H9 (cell line): ENCODE data around the gene AHCY. TPM values are rescaled to one million over a fixed set of nuclear protein-coding genes. Genes with fewer than 3 reads are reported as not detected.

Experiments used
- DNase-seq: peaks from one replicate; pipeline ENCODE4 v3.0.0-alpha.2; 2017
- H2AFZ ChIP-seq: one replicate; pipeline ENCODE4 v1.6.1; 2013; ENCODE audit warnings: mild to moderate bottlenecking, low read length, control low read depth, moderate library complexity
- H2AK5ac ChIP-seq: 2 replicates; pipeline ENCODE4 v1.6.1; 2013; ENCODE audit warnings: low read length, control low read depth, mixed read lengths; ENCODE audit not compliant: insufficient read length
- H2BK120ac ChIP-seq: one replicate; pipeline ENCODE4 v1.6.1; 2013; ENCODE audit warnings: low read depth, mild to moderate bottlenecking, low read length, control low read depth, inconsistent platforms; ENCODE audit not compliant: poor library complexity, severe bottlenecking
- H2BK12ac ChIP-seq: 2 replicates; pipeline ENCODE4 v1.6.1; 2013; ENCODE audit warnings: low read length, control low read depth, mixed read lengths, low read depth; ENCODE audit not compliant: insufficient read length
- H2BK15ac ChIP-seq: 2 replicates; pipeline ENCODE4 v1.6.1; 2013; ENCODE audit warnings: low read depth, low read length, control low read depth
- H2BK20ac ChIP-seq: one replicate; pipeline ENCODE4 v1.6.1; 2013; ENCODE audit warnings: low read depth, mild to moderate bottlenecking, low read length, control low read depth, inconsistent platforms; ENCODE audit not compliant: poor library complexity, severe bottlenecking
- H2BK5ac ChIP-seq: 2 replicates; pipeline ENCODE4 v1.6.1; 2013; ENCODE audit warnings: low read length, control low read depth, mixed read lengths; ENCODE audit not compliant: insufficient read length
- H3K14ac ChIP-seq: 2 replicates; pipeline ENCODE4 v1.6.1; 2013; ENCODE audit warnings: low read length, control low read depth; ENCODE audit not compliant: insufficient read depth
- H3K18ac ChIP-seq: 2 replicates; pipeline ENCODE4 v1.6.1; 2013; ENCODE audit warnings: low read depth, mild to moderate bottlenecking, mixed read lengths, low read length, control low read depth; ENCODE audit not compliant: insufficient read length
- H3K23ac ChIP-seq: 2 replicates; pipeline ENCODE4 v1.6.1; 2013; ENCODE audit warnings: low read length, control low read depth, mixed read lengths, low read depth; ENCODE audit not compliant: insufficient read length
- H3K23me2 ChIP-seq: 2 replicates; pipeline ENCODE4 v1.6.1; 2013; ENCODE audit warnings: low read depth, mild to moderate bottlenecking, mixed read lengths, low read length, control low read depth; ENCODE audit not compliant: insufficient read length, poor library complexity, severe bottlenecking
- H3K27ac ChIP-seq: 2 replicates; pipeline ENCODE4 v1.5.1; 2013; ENCODE audit warnings: low read length, control low read depth, mixed read lengths, low read depth; ENCODE audit not compliant: insufficient read length
- H3K27me3 ChIP-seq: 2 replicates; pipeline ENCODE4 v1.6.1; 2013; ENCODE audit warnings: low read length, control low read depth, inconsistent platforms; ENCODE audit not compliant: insufficient read depth
- H3K4ac ChIP-seq: 2 replicates; pipeline ENCODE4 v1.6.1; 2013; ENCODE audit warnings: low read depth, mild to moderate bottlenecking, control low read depth, inconsistent platforms, low read length, moderate library complexity
- H3K4me1 ChIP-seq: 2 replicates; pipeline ENCODE4 v1.6.1; 2013; ENCODE audit warnings: low read length, control low read depth, inconsistent platforms; ENCODE audit not compliant: insufficient read depth
- H3K4me2 ChIP-seq: 2 replicates; pipeline ENCODE4 v1.6.1; 2013; ENCODE audit warnings: low read length, control low read depth, mixed read lengths; ENCODE audit not compliant: insufficient read length, insufficient read depth
- H3K56ac ChIP-seq: 2 replicates; pipeline ENCODE4 v1.6.1; 2013; ENCODE audit warnings: low read depth, mild to moderate bottlenecking, mixed read lengths, low read length, control low read depth; ENCODE audit not compliant: insufficient read length
- H3K79me1 ChIP-seq: 2 replicates; pipeline ENCODE4 v1.6.1; 2013; ENCODE audit warnings: low read depth, mild to moderate bottlenecking, moderate library complexity, low read length, control low read depth, inconsistent platforms; ENCODE audit not compliant: insufficient read depth, poor library complexity, severe bottlenecking
- H3K79me2 ChIP-seq: 2 replicates; pipeline ENCODE4 v1.6.1; 2013; ENCODE audit warnings: low read length, control low read depth, inconsistent platforms; ENCODE audit not compliant: insufficient read depth
- H3K9ac ChIP-seq: 2 replicates; pipeline ENCODE4 v1.6.1; 2013; ENCODE audit warnings: low read length, control low read depth, mixed read lengths; ENCODE audit not compliant: insufficient read length; ENCODE audit errors: extremely low read depth
- H3K9me3 ChIP-seq: one replicate; pipeline ENCODE4 v1.6.1; 2013; ENCODE audit warnings: low read depth, low read length, inconsistent platforms; ENCODE audit not compliant: control insufficient read depth
- H3T11ph ChIP-seq: one replicate; pipeline ENCODE4 v1.6.1; 2013; ENCODE audit warnings: mild to moderate bottlenecking, low read length, control low read depth, inconsistent platforms
- H4K20me1 ChIP-seq: one replicate; pipeline ENCODE4 v1.6.1; 2013; ENCODE audit not compliant: control insufficient read depth, insufficient read length, insufficient read depth
- H4K5ac ChIP-seq: 2 replicates; pipeline ENCODE4 v1.6.1; 2013; ENCODE audit warnings: low read depth, mild to moderate bottlenecking, mixed read lengths, low read length, control low read depth; ENCODE audit not compliant: insufficient read length
- H4K8ac ChIP-seq: replicated peaks from 2 replicates; pipeline ENCODE4 v1.6.1; 2013; ENCODE audit warnings: low read length, control low read depth, mixed read lengths, low read depth; ENCODE audit not compliant: insufficient read length
- H4K91ac ChIP-seq: 2 replicates; pipeline ENCODE4 v1.6.1; 2013; ENCODE audit warnings: low read depth, mild to moderate bottlenecking, moderate library complexity, mixed read lengths, low read length, control low read depth; ENCODE audit not compliant: insufficient read length
- H3K27ac Mint-ChIP-seq, 3 experiments: 2 replicates in 2 of 3; 3 replicates in 1 of 3; pipeline ENCODE4 v1.8.0; 2020 to 2021; ENCODE audit warnings: mixed read lengths in 3 of 3, mild to moderate bottlenecking in 1 of 3, moderate library complexity in 1 of 3
- H3K27me3 Mint-ChIP-seq: 2 replicates; pipeline ENCODE4 v1.8.0; 2021; ENCODE audit warnings: low read depth, mild to moderate bottlenecking, moderate library complexity, mixed read lengths
- H3K36me3 Mint-ChIP-seq, 3 experiments: 2 replicates in 2 of 3; 3 replicates in 1 of 3; pipeline ENCODE4 v1.8.0; 2020 to 2021; ENCODE audit warnings: low read depth in 3 of 3, mixed read lengths in 3 of 3; ENCODE audit not compliant: insufficient read depth in 1 of 3
- H3K4me1 Mint-ChIP-seq, 2 experiments: 2 replicates each; pipeline ENCODE4 v1.8.0; 2020; ENCODE audit warnings: mixed read lengths in 2 of 2
- H3K4me3 Mint-ChIP-seq, 2 experiments: 2 replicates in 1 of 2; 3 replicates in 1 of 2; pipeline ENCODE4 v1.8.0; 2020 to 2021; ENCODE audit warnings: mild to moderate bottlenecking in 2 of 2, mixed read lengths in 2 of 2, moderate library complexity in 1 of 2
- H3K9me3 Mint-ChIP-seq, 2 experiments: 2 replicates in 1 of 2; 3 replicates in 1 of 2; pipeline ENCODE4 v1.8.0; 2020; ENCODE audit warnings: mild to moderate bottlenecking in 2 of 2, mixed read lengths in 2 of 2, moderate library complexity in 1 of 2
- WGBS: extraction: QIAGEN DNeasy Blood & Tissue Kit; methylation state at CpG from one replicate; pipeline ENCODE4 v1.1.7; 2013; ENCODE audit warnings: missing lambda C conversion rate, low lambda C conversion rate, mixed read lengths; ENCODE audit not compliant: insufficient read length; ENCODE audit errors: extremely low coverage; 5-methylcytosine and 5-hydroxymethylcytosine counted together
- total RNA-seq: library from RNA; stranded (reverse); gene quantifications from 2 replicates; pipeline ENCODE4 v1.2.1, GENCODE V29; 2021
- TF ChIP-seq, protein P1 (sequence below): fragments of 200-600 bp; sonication (generic); conservative IDR thresholded peaks from 3 replicates; pipeline ENCODE4 v1.8.0; 2021; ENCODE audit warnings: antibody characterized with exemption, mild to moderate bottlenecking

AHCY gene
- total RNA-seq, 1 experiment from 2014 or later = 461 TPM

- H3K4me3 Mint-ChIP-seq = no peak overlapping the region
- no peak overlapping the region for H3K18ac ChIP-seq
- H3K23ac ChIP-seq = no peak overlapping the region
- no peak overlapping the region for H3K4ac ChIP-seq
- no peak overlapping the region for H2AK5ac ChIP-seq
- no CpG with 5 or more reads among the region's 3 CpGs for WGBS
- H3K4me2 ChIP-seq = no peak overlapping the region
- H3K56ac ChIP-seq = no peak overlapping the region
- no peak overlapping the region for H2BK15ac ChIP-seq
- H3K27ac ChIP-seq = no peak overlapping the region
- H3K27ac Mint-ChIP-seq = no peak overlapping the region; a peak in 1 of 7 replicates
- no peak overlapping the region for H4K8ac ChIP-seq
- no peaks in the 10 kb centered on the region for H3K9me3 Mint-ChIP-seq
- no peaks in the 10 kb centered on the region for H3K36me3 Mint-ChIP-seq
- no peak overlapping the region for H3T11ph ChIP-seq
- no peak overlapping the region for H4K5ac ChIP-seq
- H3K9ac ChIP-seq = no peak overlapping the region
- no peak overlapping the region for H4K91ac ChIP-seq
- H3K23me2 ChIP-seq = no peaks in the 10 kb centered on the region
- no peaks in the 10 kb centered on the region for H4K20me1 ChIP-seq
- H2AFZ ChIP-seq = no peak overlapping the region
- H3K4me1 ChIP-seq = no peaks in the 10 kb centered on the region
- H3K4me1 Mint-ChIP-seq = peaks cover 8 to 10% of the 10 kb centered on the region in 2 experiments
- no peak overlapping the region for H2BK120ac ChIP-seq
- no peaks in the 10 kb centered on the region for H3K9me3 ChIP-seq
- no peak overlapping the region for H3K14ac ChIP-seq
- DNase-seq = no peak
- no peak overlapping the region for H2BK20ac ChIP-seq
- TF ChIP-seq, protein P1, sequence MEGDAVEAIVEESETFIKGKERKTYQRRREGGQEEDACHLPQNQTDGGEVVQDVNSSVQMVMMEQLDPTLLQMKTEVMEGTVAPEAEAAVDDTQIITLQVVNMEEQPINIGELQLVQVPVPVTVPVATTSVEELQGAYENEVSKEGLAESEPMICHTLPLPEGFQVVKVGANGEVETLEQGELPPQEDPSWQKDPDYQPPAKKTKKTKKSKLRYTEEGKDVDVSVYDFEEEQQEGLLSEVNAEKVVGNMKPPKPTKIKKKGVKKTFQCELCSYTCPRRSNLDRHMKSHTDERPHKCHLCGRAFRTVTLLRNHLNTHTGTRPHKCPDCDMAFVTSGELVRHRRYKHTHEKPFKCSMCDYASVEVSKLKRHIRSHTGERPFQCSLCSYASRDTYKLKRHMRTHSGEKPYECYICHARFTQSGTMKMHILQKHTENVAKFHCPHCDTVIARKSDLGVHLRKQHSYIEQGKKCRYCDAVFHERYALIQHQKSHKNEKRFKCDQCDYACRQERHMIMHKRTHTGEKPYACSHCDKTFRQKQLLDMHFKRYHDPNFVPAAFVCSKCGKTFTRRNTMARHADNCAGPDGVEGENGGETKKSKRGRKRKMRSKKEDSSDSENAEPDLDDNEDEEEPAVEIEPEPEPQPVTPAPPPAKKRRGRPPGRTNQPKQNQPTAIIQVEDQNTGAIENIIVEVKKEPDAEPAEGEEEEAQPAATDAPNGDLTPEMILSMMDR = no peak
- no peak overlapping the region for H2BK5ac ChIP-seq
- H3K79me1 ChIP-seq = no peaks in the 10 kb centered on the region
- H3K27me3 Mint-ChIP-seq = no peaks in the 10 kb centered on the region
- no peak overlapping the region for H2BK12ac ChIP-seq
- no peaks in the 10 kb centered on the region for H3K27me3 ChIP-seq
- no peaks in the 10 kb centered on the region for H3K79me2 ChIP-seq
These were observed 46.9 kb upstream of the AHCY start for GRCh38 chr20:34350095-34350494.
